ENCODE data around the gene ARRDC2.

DNA sequence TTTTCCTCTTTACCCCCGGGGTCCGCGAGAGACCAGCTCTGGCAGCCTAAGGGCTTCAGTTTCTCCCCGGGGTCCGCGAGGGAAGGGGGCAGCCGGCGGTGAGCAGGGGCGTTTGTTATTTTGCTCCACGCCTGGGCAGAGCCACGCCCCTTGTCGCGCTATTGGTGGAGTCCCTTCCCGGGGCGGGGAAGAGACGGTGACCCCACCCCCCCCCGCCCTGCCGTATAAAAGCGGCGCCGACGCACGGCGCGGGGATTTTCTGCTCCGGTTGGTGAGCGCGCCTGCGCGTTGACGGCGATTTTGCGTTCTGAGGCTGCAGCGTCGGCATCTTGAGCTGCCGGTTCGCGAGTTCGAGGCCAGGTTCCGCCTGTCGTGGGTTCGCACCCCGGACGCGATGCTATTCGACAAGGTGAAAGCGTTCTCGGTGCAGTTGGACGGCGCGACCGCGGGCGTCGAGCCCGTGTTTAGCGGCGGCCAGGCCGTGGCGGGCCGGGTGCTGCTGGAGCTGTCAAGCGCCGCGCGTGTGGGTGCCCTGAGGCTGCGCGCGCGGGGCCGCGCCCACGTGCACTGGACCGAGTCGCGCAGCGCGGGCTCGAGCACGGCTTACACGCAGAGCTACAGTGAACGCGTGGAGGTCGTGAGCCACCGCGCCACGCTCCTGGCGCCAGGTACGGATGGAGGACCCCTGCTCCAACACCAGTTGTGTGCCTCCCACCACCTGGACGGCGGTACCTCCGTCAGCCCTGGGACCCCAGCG is at the start of gene ARRDC2:
- no peak for TF ChIP-seq CTCF (IDR thresholded peaks at IDR 0.05)
- peak in 1 of 2 donors; percentile 36 for TF ChIP-seq POLR2A (IDR thresholded peaks at IDR 0.05)

All from adrenal gland (tissue), 5 donors.